GM21526 (cell line): Measurements from ENCODE around the gene DNTT.
A peak's percentile ranks its signal among the peaks of the same experiment; 100 is the strongest.

Experiments
- ATAC-seq: cut with Tn5 transposase; IDR thresholded peaks from one replicate; pipeline ENCODE4 v1.9.1; 2021; ENCODE audit warnings: moderate library complexity; ENCODE audit not compliant: unreplicated experiment, low FRiP score

DNTT gene

DNA sequence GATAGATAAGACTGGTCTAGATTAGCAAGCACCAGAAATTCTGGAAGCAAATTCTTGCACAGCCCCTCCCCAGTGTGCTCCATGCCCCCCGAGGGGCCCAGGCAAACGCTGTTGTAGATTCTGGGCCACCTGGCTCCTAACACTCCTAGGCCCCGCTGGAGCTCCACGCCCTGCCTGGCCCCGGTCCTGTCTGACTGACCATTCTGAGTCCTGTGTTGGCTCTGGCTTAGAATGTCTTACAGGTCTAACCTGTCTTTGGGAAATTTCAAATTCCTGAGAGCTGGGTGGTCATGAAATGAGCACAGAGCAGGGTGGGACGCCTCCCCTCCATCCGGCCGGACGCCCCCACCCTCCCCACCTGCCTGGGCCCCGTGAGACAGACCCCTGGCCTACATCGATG lies 67.1 kb downstream of the DNTT start:
- ATAC-seq = no peak

DNA sequence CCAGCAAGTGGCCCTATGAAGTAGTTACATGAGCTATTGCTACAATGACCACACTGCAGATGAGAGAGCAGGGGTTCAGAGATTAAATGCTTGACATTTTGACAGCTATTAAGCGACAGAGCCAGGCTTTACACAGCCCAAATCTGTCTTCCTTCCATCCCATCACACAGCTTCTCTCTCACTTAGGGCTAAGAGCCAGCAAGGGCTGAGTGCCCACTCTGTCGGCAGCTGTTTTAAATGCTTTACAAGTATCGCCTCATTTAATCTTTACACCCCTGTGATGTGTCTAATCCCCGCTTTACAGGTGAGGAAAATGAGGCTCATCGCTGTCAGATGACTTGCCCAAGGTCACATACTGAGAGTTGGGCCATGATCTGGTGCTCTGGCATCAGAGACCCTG lies 69.8 kb downstream of the DNTT start:
- ATAC-seq = no peak

DNA sequence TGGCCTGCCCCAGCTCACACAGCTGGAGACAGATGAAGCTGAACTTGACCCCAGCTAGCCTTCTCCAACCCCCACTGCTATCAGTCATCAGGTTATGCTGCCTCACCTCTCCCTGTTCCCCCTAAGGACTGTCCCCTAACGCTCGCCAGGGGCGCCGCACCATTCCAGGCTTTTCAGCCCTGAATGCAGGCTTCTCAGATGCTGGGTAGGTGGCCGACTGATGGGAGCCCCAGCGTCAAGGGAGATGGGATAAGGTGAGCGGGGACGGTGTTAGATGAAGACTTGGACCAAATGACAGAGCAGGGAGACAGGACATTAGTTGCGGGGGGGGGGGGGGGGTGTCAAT lies 70.4 kb downstream of the DNTT start:
- ATAC-seq = no peak

DNA sequence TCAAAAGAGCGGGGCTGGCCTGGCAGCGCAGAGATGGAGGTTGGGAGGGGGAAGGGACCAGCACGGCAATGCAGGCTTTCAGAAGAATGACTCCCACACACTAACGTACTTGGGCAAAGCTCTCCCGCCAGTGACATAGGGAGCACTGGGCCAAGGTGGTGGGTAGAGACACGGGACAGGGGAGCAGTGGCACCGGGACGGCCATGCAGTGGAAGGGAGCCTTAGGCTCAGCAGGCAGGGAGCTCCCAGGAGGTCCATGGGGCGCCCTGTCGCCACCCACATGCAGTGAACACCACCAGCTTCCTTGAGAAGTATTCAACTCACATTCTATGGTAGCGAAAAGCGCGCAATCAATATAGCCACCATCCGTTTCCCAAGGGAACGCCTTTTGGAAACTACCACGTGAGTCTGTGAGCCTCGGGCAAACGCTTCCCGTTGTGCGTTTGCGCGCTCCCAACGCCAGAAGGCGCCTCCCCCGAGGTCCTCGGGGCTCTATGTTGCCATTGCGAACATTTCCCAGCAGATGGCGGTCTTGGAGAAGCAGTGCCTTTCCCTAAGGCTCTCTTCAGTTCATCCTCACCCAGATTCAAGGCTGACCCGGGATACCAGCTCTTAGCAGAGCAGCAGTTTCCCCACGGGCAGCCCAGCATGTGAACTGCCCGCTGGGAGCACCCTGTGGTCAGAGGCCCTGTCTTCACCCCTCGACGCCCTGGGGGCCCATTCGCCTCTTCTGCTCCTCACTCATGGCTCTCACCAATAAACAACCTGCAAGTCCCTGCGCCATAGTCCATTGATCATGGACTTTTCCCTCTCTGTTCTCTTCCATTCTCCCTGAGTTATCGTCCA lies 71.0 kb downstream of the DNTT start:
- peak; percentile 59 for ATAC-seq

DNA sequence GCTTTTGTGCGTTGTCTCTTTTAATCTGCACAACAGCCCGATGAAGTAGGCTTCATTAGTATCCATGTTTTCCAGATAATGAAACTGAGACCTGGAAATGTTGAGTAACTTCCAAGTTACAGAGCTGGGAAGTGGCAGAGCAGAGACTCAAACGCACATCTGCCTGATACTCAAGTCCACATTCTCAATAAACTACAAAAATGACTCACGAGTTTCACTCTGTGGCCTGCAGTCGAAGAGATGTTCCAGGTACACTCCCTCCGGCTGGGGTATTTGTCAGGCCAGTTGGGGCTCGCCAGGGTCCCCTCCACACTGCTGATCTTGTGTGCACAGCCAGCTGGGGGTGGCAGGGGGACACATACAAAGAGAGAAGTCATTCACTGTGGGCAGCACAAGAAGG lies 72.2 kb downstream of the DNTT start:
- no peak for ATAC-seq

DNA sequence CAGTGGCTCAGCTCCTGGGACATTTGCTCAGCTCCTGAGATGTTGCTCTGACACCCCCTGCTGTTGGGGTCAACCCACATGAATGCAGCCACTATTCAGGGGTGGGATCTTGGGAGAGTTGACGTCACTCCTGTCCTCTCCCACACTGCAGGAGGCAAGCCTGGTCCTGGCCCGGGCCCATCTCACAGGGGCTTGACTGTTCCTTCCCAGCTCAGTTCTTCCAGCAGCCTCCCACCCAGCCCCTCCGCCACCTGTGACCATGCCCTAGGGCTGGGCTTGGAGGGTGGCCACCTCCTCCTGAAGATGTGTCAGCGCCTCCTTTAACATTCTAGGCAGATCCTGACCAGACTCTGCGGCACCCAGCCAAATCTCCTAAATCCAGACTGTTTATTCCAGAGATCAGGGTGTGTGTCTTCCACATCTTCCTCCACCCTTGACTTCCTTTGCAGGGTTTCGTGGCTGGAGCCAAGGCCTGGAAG lies 73.6 kb downstream of the DNTT start:
- ATAC-seq = no peak

DNA sequence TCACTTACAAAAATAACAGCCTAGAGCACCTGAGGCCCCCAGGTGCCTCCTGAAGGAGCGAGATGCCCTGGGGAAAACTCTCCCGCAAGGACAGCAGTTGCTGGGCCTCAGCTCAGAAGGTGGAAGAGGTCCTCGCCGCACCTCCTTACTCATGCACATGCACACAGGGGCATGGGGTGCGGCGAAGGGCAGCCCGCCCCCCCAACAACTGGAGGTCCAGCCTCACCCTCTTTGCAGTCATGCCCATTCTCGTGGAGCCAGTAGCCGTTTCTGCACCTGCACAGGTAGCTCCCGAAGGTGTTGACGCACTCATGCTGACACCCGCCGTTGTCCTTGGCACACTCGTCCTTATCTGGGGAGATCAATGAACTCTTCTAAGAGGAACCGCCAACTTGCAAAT lies 74.5 kb downstream of the DNTT start:
- ATAC-seq = no peak

DNA sequence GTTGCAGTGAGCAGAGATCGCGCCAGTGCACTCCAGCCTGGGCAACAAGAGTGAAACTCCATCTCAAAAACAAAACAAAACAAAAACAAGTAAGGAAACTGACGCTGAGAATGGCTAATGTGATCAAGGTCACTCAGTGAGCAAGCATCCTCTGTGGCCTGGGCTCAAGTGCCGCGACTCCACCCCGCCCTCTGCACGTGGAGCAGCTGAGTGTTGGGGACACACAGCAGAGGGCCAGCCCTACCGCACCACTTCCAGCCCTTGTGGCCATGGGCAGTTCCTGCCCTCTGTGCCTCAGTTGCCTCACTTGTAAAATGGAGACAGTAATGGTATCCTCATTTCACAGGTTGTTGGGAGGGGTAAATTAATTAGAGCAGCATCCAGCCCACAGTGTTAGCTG lies 75.5 kb downstream of the DNTT start:
- ATAC-seq = no peak

DNA sequence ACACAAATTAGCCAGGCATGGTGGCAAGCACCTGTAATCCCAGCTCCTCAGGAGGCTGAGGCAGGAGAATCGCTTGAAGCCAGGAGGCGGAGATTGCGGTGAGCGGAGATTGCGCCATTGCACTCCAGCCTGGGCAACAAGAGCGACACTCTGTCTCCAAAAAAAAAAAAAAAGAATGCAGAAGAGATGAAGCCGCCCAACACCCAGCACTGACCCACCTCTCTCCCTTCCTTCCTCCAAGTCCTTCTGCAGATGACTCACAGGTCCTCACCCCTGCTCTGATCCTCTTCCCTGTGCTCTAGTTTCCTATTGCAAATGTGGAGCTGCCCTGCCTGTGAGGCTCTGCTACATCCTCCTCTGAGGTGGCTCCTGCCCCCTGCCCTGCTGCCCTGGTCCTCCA lies 76.6 kb downstream of the DNTT start:
- ATAC-seq = no peak

DNA sequence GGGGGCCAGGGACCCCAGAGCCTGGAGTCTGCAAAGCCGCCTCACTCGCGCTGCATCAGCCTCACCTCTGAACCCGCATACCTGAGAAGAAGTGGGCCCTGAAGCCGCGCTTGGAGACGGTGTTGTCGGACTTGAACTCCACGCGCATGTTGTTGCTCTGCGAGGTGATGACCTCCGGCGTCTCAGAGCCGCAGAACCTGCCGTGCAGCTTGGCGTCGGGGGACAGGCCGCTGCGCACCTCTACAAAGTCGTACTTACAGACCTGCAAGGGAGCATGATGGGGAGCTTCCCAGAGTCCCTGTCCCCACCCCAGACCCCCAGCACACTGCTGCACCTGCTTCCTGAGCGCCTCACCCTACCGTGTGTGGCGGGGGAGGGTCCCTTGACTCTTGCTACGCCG lies 80.3 kb downstream of the DNTT start:
- ATAC-seq = no peak

DNA sequence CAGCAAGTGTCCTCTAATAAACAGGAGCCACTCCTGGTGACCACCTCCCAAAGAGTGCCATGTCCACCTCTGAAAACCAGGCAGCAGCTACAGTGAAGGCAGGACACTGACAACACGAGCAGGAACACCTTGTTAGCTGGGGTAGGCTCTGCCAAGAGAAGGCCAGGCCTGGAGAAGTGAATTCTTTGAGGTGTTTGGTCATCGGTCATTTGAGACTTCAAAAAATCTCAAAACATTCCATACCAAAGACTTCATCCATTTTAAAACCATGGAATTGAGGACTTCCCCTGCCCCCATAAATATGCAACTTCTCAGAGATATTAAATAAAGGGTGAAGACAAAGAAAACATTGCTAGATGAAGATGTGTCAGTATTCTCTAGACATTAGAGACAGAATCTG lies 82.9 kb downstream of the DNTT start:
- no peak for ATAC-seq

DNA sequence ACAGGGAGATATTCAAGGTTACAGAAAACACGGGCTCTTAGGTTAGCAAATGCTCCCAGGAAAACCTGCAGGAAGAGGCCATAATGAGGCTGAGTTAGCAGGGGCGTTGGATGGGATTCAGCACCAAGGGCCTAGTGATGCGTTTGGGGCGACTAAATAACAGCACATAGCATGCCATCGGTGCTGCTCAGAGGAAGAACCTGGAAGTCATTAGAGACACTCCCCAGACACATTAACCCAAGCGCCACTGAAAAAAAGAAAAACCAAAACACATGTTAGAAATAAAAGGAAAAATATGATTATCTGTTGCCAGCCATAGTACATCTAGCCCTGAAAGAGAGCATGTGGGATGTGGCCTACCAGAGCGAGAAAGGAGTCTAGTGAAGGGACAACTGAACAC lies 83.4 kb downstream of the DNTT start:
- ATAC-seq = no peak
